Measurements from ENCODE around the gene MAPK14.

Gene MAPK14

DNA sequence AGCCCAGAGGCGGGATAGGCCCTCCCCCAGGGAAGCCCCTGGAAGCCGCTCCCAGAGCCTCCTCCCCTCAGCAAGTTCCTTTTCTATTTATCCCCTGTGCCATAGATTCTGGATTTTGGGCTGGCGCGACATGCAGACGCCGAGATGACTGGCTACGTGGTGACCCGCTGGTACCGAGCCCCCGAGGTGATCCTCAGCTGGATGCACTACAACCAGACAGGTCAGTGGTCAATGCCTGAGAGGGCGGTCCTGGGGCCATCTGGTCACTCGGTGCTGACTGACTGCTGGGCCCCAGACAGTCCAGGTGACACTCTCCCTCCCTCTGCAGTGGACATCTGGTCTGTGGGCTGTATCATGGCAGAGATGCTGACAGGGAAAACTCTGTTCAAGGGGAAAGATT lies 108.9 kb downstream of the MAPK14 start:
- H2AFZ ChIP-seq (ENCODE audit: low read depth, low read length), result no peak overlapping the region
- 92% methylated on average over 12 of the region's 12 CpGs for WGBS

GRCh38 chr6:36138667-36139066 lies 111.1 kb downstream of the MAPK14 start:
- H3K4me1 ChIP-seq (ENCODE audit: control insufficient read depth, insufficient read depth, low read depth, low read length), result no peaks in the 10 kb centered on the region
- no peak overlapping the region for H4K91ac ChIP-seq (ENCODE audit: low read length)
- no peaks in the 10 kb centered on the region for H3K79me1 ChIP-seq (replicated peaks; ENCODE audit: low read length, poor library complexity, severe bottlenecking)
- H2AK5ac ChIP-seq (ENCODE audit: low read length, severe bottlenecking), result no peak overlapping the region
- H2AFZ ChIP-seq (ENCODE audit: low read depth, low read length), result no peak overlapping the region
- H3K36me3 ChIP-seq (ENCODE audit: control insufficient read depth in 1 of 2, insufficient read depth in 2 of 2, low read depth in 1 of 2, low read length in 2 of 2), result peaks cover 31 to 69% of the 10 kb centered on the region in 2 experiments
- no peak overlapping the region for H2BK120ac ChIP-seq (ENCODE audit: low read depth, low read length)
- H3K4ac ChIP-seq (ENCODE audit: low read depth in 1 of 2, low read length in 2 of 2), result no peak overlapping the region
- no peak for DNase-seq
- no peak overlapping the region for H2BK12ac ChIP-seq (ENCODE audit: low read length in 2 of 2)
- H3K9ac ChIP-seq (ENCODE audit: low read length), result no peak overlapping the region
- H3K27me3 ChIP-seq (ENCODE audit: control insufficient read depth in 1 of 2, insufficient read depth in 1 of 2, low read length in 2 of 2), result no peaks in the 10 kb centered on the region
- H3K4me3 ChIP-seq (ENCODE audit: insufficient read depth in 1 of 2, low read depth in 1 of 2, low read length in 2 of 2), result no peak overlapping the region
- no peak overlapping the region for H2BK15ac ChIP-seq (ENCODE audit: low read depth, poor library complexity, severe bottlenecking)
- WGBS, result 93% methylated on average over 15 of the region's 15 CpGs
- H4K8ac ChIP-seq (ENCODE audit: low read length), result no peak overlapping the region
- H3K23ac ChIP-seq (ENCODE audit: low read length in 2 of 2), result no peak overlapping the region
- H3K27ac ChIP-seq (ENCODE audit: low read length, poor library complexity, severe bottlenecking), result no peak overlapping the region
- H3K14ac ChIP-seq (ENCODE audit: low read length in 2 of 2), result no peak overlapping the region
- H2BK5ac ChIP-seq (ENCODE audit: low read depth, low read length, poor library complexity, severe bottlenecking), result no peak overlapping the region
- no peak overlapping the region for H3K4me2 ChIP-seq (ENCODE audit: low read length, poor library complexity, severe bottlenecking)
- H3K9me3 ChIP-seq (ENCODE audit: control insufficient read depth, low read length), result no peaks in the 10 kb centered on the region
- H3K18ac ChIP-seq (ENCODE audit: low read depth in 1 of 2, low read length in 2 of 2), result no peak overlapping the region

More for the DNA sequence above, 108.9 kb downstream of the MAPK14 start:
- Histone ChIP-seq H3K14ac (ENCODE audit: low read length in 2 of 2) (no peak overlapping the region), H3K36me3 (ENCODE audit: control insufficient read depth in 1 of 2, insufficient read depth in 2 of 2, low read depth in 1 of 2, low read length in 2 of 2) (peaks cover 34 to 75% of the 10 kb centered on the region in 2 experiments), H3K4me1 (ENCODE audit: control insufficient read depth, insufficient read depth, low read depth, low read length) (peaks cover 10% of the 10 kb centered on the region), H3K4ac (ENCODE audit: low read depth in 1 of 2, low read length in 2 of 2) (no peak overlapping the region), H2BK5ac (ENCODE audit: low read depth, low read length, poor library complexity, severe bottlenecking) (no peak overlapping the region), H4K8ac (ENCODE audit: low read length) (no peak overlapping the region), H2AK5ac (ENCODE audit: low read length, severe bottlenecking) (no peak overlapping the region), H2BK12ac (ENCODE audit: low read length in 2 of 2) (peak overlapping the region in 1 of 2 experiments; percentile 17), H3K9me3 (ENCODE audit: control insufficient read depth, low read length) (no peaks in the 10 kb centered on the region), H2BK120ac (ENCODE audit: low read depth, low read length) (no peak overlapping the region), H3K23ac (ENCODE audit: low read length in 2 of 2) (no peak overlapping the region), H3K9ac (ENCODE audit: low read length) (no peak overlapping the region), H3K27me3 (ENCODE audit: control insufficient read depth in 1 of 2, insufficient read depth in 1 of 2, low read length in 2 of 2) (no peaks in the 10 kb centered on the region), H3K4me3 (ENCODE audit: insufficient read depth in 1 of 2, low read depth in 1 of 2, low read length in 2 of 2) (no peak overlapping the region), H2BK15ac (ENCODE audit: low read depth, poor library complexity, severe bottlenecking) (no peak overlapping the region), H3K4me2 (ENCODE audit: low read length, poor library complexity, severe bottlenecking) (no peak overlapping the region), H3K18ac (ENCODE audit: low read depth in 1 of 2, low read length in 2 of 2) (no peak overlapping the region), H4K91ac (ENCODE audit: low read length) (no peak overlapping the region), H3K27ac (ENCODE audit: low read length, poor library complexity, severe bottlenecking) (no peak overlapping the region), H3K79me1 (replicated peaks; ENCODE audit: low read length, poor library complexity, severe bottlenecking) (no peaks in the 10 kb centered on the region)
- DNase-seq, result no peak

GRCh38 chr6:36139431-36139830 lies 111.8 kb downstream of the MAPK14 start:
- no peak overlapping the region for H3K4me2 ChIP-seq (ENCODE audit: low read length, poor library complexity, severe bottlenecking)
- no peak overlapping the region for H3K4ac ChIP-seq (ENCODE audit: low read depth in 1 of 2, low read length in 2 of 2)
- peaks cover 31 to 64% of the 10 kb centered on the region in 2 experiments for H3K36me3 ChIP-seq (ENCODE audit: control insufficient read depth in 1 of 2, insufficient read depth in 2 of 2, low read depth in 1 of 2, low read length in 2 of 2)
- no peak overlapping the region for H2BK15ac ChIP-seq (ENCODE audit: low read depth, poor library complexity, severe bottlenecking)
- H3K9ac ChIP-seq (ENCODE audit: low read length), result peak overlapping the region; percentile 7
- H3K27ac ChIP-seq (ENCODE audit: low read length, poor library complexity, severe bottlenecking), result no peak overlapping the region
- H2AK5ac ChIP-seq (ENCODE audit: low read length, severe bottlenecking), result no peak overlapping the region
- no peak overlapping the region for H2BK120ac ChIP-seq (ENCODE audit: low read depth, low read length)
- H3K9me3 ChIP-seq (ENCODE audit: control insufficient read depth, low read length), result no peaks in the 10 kb centered on the region
- H3K4me1 ChIP-seq (ENCODE audit: control insufficient read depth, insufficient read depth, low read depth, low read length), result no peaks in the 10 kb centered on the region
- H3K27me3 ChIP-seq (ENCODE audit: control insufficient read depth in 1 of 2, insufficient read depth in 1 of 2, low read length in 2 of 2), result no peaks in the 10 kb centered on the region
- no peak overlapping the region for H2AFZ ChIP-seq (ENCODE audit: low read depth, low read length)
- no peak overlapping the region for H3K23ac ChIP-seq (ENCODE audit: low read length in 2 of 2)
- no peak for DNase-seq
- no peak overlapping the region for H3K18ac ChIP-seq (ENCODE audit: low read depth in 1 of 2, low read length in 2 of 2)
- 39% methylated on average over 7 of the region's 7 CpGs for WGBS
- no peak overlapping the region for H3K4me3 ChIP-seq (ENCODE audit: insufficient read depth in 1 of 2, low read depth in 1 of 2, low read length in 2 of 2)
- H3K79me1 ChIP-seq (replicated peaks; ENCODE audit: low read length, poor library complexity, severe bottlenecking), result no peaks in the 10 kb centered on the region
- H3K14ac ChIP-seq (ENCODE audit: low read length in 2 of 2), result no peak overlapping the region
- H2BK12ac ChIP-seq (ENCODE audit: low read length in 2 of 2), result no peak overlapping the region
- H4K91ac ChIP-seq (ENCODE audit: low read length), result no peak overlapping the region
- no peak overlapping the region for H2BK5ac ChIP-seq (ENCODE audit: low read depth, low read length, poor library complexity, severe bottlenecking)
- no peak overlapping the region for H4K8ac ChIP-seq (ENCODE audit: low read length)

GRCh38 chr6:36139991-36140710 lies 112.5 kb downstream of the MAPK14 start:
- H2BK5ac ChIP-seq (ENCODE audit: low read depth, low read length, poor library complexity, severe bottlenecking), result no peak overlapping the region
- H2BK15ac ChIP-seq (ENCODE audit: low read depth, poor library complexity, severe bottlenecking), result no peak overlapping the region
- H3K4me3 ChIP-seq (ENCODE audit: insufficient read depth in 1 of 2, low read depth in 1 of 2, low read length in 2 of 2), result no peak overlapping the region
- no peak overlapping the region for H3K4ac ChIP-seq (ENCODE audit: low read depth in 1 of 2, low read length in 2 of 2)
- WGBS, result 88% methylated on average over 8 of the region's 8 CpGs
- H3K27me3 ChIP-seq (ENCODE audit: control insufficient read depth in 1 of 2, insufficient read depth in 1 of 2, low read length in 2 of 2), result peaks cover 0 to 4% of the 10 kb centered on the region in 2 experiments
- H3K27ac ChIP-seq (ENCODE audit: low read length, poor library complexity, severe bottlenecking), result no peak overlapping the region
- H2BK120ac ChIP-seq (ENCODE audit: low read depth, low read length), result no peak overlapping the region
- no peaks in the 10 kb centered on the region for H3K4me1 ChIP-seq (ENCODE audit: control insufficient read depth, insufficient read depth, low read depth, low read length)
- no peak overlapping the region for H2AFZ ChIP-seq (ENCODE audit: low read depth, low read length)
- H3K4me2 ChIP-seq (ENCODE audit: low read length, poor library complexity, severe bottlenecking), result no peak overlapping the region
- no peaks in the 10 kb centered on the region for H3K79me1 ChIP-seq (replicated peaks; ENCODE audit: low read length, poor library complexity, severe bottlenecking)
- H3K23ac ChIP-seq (ENCODE audit: low read length in 2 of 2), result no peak overlapping the region
- H3K9ac ChIP-seq (ENCODE audit: low read length), result peak overlapping the region; percentile 7
- peaks cover 31 to 63% of the 10 kb centered on the region in 2 experiments for H3K36me3 ChIP-seq (ENCODE audit: control insufficient read depth in 1 of 2, insufficient read depth in 2 of 2, low read depth in 1 of 2, low read length in 2 of 2)
- DNase-seq, result no peak
- H3K9me3 ChIP-seq (ENCODE audit: control insufficient read depth, low read length), result no peaks in the 10 kb centered on the region
- no peak overlapping the region for H3K18ac ChIP-seq (ENCODE audit: low read depth in 1 of 2, low read length in 2 of 2)
- H4K91ac ChIP-seq (ENCODE audit: low read length), result no peak overlapping the region
- no peak overlapping the region for H3K14ac ChIP-seq (ENCODE audit: low read length in 2 of 2)
- H4K8ac ChIP-seq (ENCODE audit: low read length), result no peak overlapping the region
- H2AK5ac ChIP-seq (ENCODE audit: low read length, severe bottlenecking), result no peak overlapping the region
- H2BK12ac ChIP-seq (ENCODE audit: low read length in 2 of 2), result no peak overlapping the region

Measured in mesenchymal stem cell (in vitro differentiated cells and primary cell).